ENCODE results near the gene MRPL20.
"Not testable (repeated sequence)": the region's sequence is repeated elsewhere in the genome, so short reads cannot be mapped to it uniquely, and the experiment has no call there.

The MRPL20 gene

GRCh38 chr1:1437033-1437903, 30.2 kb upstream of the MRPL20 start:
- DNase-seq (ENCODE audit: low read depth): no peak

GRCh38 chr1:1436630-1437032, 29.5 kb upstream of the MRPL20 start:
- no peak for DNase-seq (ENCODE audit: low read depth)

- no peak for DNase-seq (ENCODE audit: low read depth)
Observed at GRCh38 chr1:1435911-1436629, 29.0 kb upstream of the MRPL20 start.

GRCh38 chr1:1435106-1435903, 28.2 kb upstream of the MRPL20 start, which contains the start of gene VWA1:
VWA1 (plus strand) TSS chr1:1435690; CDS start chr1:1435749, 59 bp downstream.
- peak; percentile 54 for DNase-seq (ENCODE audit: low read depth)

GRCh38 chr1:1434824-1435105, 27.7 kb upstream of the MRPL20 start:
- DNase-seq (ENCODE audit: low read depth): no peak

- no peak for DNase-seq (ENCODE audit: low read depth)
Observed at GRCh38 chr1:1434131-1434823, 27.2 kb upstream of the MRPL20 start.

GRCh38 chr1:1433804-1434130, 26.7 kb upstream of the MRPL20 start:
- DNase-seq (ENCODE audit: low read depth): no peak

- no peak for DNase-seq (ENCODE audit: low read depth)
Observed at GRCh38 chr1:1432951-1433803, 26.1 kb upstream of the MRPL20 start.

- no peak for DNase-seq (ENCODE audit: low read depth)
Observed at GRCh38 chr1:1432274-1432950, 25.3 kb upstream of the MRPL20 start.

GRCh38 chr1:1431845-1432273, 24.8 kb upstream of the MRPL20 start:
- peak; percentile 47 for DNase-seq (ENCODE audit: low read depth)

GRCh38 chr1:1430992-1431844, 24.1 kb upstream of the MRPL20 start:
- no peak for DNase-seq (ENCODE audit: low read depth)

- peak; percentile 34 for DNase-seq (ENCODE audit: low read depth)
Observed at GRCh38 chr1:1430114-1430982, 23.3 kb upstream of the MRPL20 start.

- no peak for DNase-seq (ENCODE audit: low read depth)
Observed at GRCh38 chr1:1429671-1430073, 22.6 kb upstream of the MRPL20 start.

- not testable (repeated sequence) for DNase-seq (ENCODE audit: low read depth)
Observed at GRCh38 chr1:1428967-1429366, 21.9 kb upstream of the MRPL20 start.

GRCh38 chr1:1428174-1428573, 21.1 kb upstream of the MRPL20 start:
- no peak for DNase-seq (ENCODE audit: low read depth)

GRCh38 chr1:1427820-1428148, 20.7 kb upstream of the MRPL20 start:
- no peak for DNase-seq (ENCODE audit: low read depth)

GRCh38 chr1:1427106-1427819, 20.2 kb upstream of the MRPL20 start:
- DNase-seq (ENCODE audit: low read depth): no peak

GRCh38 chr1:1426496-1427105, 19.5 kb upstream of the MRPL20 start:
- no peak for DNase-seq (ENCODE audit: low read depth)

Measured in fibroblast of gingiva (primary cell).